BJ (cell line): ENCODE results near the gene NR2F1-AS1. TPM values are rescaled to one million over a fixed set of nuclear protein-coding genes. Genes with fewer than 3 reads are reported as not detected.

Experiments used
- CTCF ChIA-PET: fragments of 350-600 bp; formaldehyde crosslinking; extraction: SDS; loops from one replicate; lab custom pipeline; 2021; ENCODE audit warnings: antibody characterized with exemption, inconsistent platforms; lab: Yijun Ruan, JAX
- POLR2A ChIA-PET: fragments of 300-600 bp; sonication (Branson Sonifier 250); formaldehyde crosslinking; extraction: SDS; loops from one replicate; lab custom pipeline; 2021; ENCODE audit warnings: antibody characterized with exemption; lab: Charles Lee
- DNase-seq: peaks from one replicate; pipeline ENCODE4 v3.0.0-alpha.2; 2011; ENCODE audit warnings: low read depth
- H3K27me3 ChIP-seq: 2 replicates; pipeline ENCODE4 v1.6.0; 2011; ENCODE audit warnings: low read length; ENCODE audit not compliant: control insufficient read depth, insufficient read depth
- H3K36me3 ChIP-seq: 2 replicates; pipeline ENCODE4 v1.5.1; 2011; ENCODE audit warnings: low read length; ENCODE audit not compliant: control insufficient read depth, insufficient read depth
- H3K4me3 ChIP-seq: 2 replicates; pipeline ENCODE4 v1.5.1; 2011; ENCODE audit warnings: low read depth, mild to moderate bottlenecking, control low read depth, low read length
- polyA plus RNA-seq: library from polyadenylated mRNA; depleted of rRNA; stranded (reverse); fragments of >200 nt; gene quantifications from 2 replicates; pipeline ENCODE4 v1.2.3, GENCODE V29; 2011
- TF ChIP-seq, protein P1 (sequence below): IDR thresholded peaks from 2 replicates; pipeline ENCODE4 v1.5.1; 2011; ENCODE audit warnings: low read depth, mild to moderate bottlenecking, control low read depth, inconsistent platforms, low read length, moderate library complexity; ENCODE audit not compliant: insufficient read depth

The NR2F1-AS1 gene
- polyA plus RNA-seq, 1 experiment = 13.7 TPM

DNA sequence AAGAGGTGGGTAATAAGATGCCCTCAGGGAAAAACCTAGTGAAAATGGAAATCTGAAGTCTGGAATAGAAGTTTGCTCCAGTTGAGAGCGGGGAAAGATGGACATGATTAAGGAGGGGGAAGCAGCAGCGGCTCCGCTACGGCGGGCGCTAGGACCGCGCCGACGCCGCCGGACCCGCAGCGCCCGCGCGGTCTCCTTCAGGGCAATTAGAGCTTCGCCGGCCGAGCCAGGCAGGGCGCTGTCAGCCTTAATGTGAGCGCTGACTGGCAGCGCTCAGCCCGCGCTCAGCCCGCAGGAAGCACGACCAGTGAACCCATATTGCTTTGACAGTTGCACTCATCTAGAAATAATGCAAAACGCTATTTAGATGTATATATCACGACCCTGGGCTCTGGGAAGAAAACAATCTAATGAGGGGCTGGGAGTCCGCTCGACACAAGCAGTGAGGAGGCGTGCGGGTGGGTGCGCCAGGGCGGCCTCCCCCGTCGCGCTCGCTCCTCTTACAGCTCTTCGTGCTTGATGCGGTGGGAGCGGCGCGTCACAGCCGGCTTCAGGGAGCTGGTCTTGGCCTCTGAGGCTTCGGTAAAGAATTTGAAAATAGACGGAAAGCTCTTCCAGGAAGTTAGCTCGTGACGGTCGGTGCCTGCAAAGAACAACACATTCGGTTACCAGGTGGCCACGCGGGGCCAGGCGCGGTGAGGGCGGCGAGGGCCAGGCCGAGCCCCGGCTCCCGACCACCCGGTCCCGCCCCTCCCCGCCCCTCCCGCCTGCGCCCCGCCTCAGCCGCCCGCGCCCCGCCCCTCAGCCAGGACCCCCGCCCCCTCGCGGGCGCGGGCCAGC, 39.7 kb upstream of the NR2F1-AS1 start:
- Histone ChIP-seq H3K27me3 (no peaks in the 10 kb centered on the region), H3K36me3 (no peaks in the 10 kb centered on the region), H3K4me3 (peak overlapping the region; percentile 67)
- no peak for DNase-seq
- TF ChIP-seq, protein P1, sequence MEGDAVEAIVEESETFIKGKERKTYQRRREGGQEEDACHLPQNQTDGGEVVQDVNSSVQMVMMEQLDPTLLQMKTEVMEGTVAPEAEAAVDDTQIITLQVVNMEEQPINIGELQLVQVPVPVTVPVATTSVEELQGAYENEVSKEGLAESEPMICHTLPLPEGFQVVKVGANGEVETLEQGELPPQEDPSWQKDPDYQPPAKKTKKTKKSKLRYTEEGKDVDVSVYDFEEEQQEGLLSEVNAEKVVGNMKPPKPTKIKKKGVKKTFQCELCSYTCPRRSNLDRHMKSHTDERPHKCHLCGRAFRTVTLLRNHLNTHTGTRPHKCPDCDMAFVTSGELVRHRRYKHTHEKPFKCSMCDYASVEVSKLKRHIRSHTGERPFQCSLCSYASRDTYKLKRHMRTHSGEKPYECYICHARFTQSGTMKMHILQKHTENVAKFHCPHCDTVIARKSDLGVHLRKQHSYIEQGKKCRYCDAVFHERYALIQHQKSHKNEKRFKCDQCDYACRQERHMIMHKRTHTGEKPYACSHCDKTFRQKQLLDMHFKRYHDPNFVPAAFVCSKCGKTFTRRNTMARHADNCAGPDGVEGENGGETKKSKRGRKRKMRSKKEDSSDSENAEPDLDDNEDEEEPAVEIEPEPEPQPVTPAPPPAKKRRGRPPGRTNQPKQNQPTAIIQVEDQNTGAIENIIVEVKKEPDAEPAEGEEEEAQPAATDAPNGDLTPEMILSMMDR = 0 out of 2 replicates have a peak, but pooled peaks have one; percentile 14
- POLR2A ChIA-PET = no interaction called here
- CTCF ChIA-PET = interaction anchor here (0.8 to 1.4 kb wide), 4 partner anchors 10 to 186 kb away, joined by 3 read pairs; no protein-coding TSS in a partner anchor

DNA sequence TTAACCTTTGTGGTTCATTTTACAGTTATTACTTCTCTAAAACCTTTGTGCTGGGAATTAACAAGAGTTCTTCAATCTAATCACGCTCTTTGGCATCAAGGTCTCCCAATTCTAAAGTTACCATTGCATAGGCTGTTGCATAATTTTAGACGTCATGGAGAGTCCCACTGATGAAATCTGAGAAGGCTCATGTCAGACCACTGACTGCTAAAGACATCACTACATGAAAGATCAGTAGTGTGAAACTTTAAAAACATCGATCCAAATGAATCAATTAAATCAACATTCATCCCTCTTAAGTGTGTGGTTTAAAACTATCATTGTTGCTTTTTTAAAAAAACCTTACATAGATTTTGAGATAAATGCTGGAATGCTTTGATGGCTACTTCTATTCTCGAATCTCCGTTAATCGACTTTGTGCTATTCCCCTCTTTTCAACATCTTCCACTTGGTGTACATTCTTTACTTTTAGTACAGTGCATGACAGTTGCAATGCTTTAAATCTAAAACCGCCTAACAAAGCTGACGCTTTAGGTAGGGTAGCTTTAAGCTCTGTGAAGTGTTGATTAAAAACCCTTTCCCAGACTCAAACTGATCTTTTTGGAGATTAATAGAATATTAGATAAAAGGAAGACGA, 35.6 kb upstream of the NR2F1-AS1 start:
- Histone ChIP-seq H3K27me3 (peaks cover 6% of the 10 kb centered on the region), H3K4me3 (no peak overlapping the region), H3K36me3 (no peaks in the 10 kb centered on the region)
- TF ChIP-seq, protein P1 = no peak
- ChIA-PET POLR2A (no interaction called here), CTCF (no interaction called here)
- no peak for DNase-seq

DNA sequence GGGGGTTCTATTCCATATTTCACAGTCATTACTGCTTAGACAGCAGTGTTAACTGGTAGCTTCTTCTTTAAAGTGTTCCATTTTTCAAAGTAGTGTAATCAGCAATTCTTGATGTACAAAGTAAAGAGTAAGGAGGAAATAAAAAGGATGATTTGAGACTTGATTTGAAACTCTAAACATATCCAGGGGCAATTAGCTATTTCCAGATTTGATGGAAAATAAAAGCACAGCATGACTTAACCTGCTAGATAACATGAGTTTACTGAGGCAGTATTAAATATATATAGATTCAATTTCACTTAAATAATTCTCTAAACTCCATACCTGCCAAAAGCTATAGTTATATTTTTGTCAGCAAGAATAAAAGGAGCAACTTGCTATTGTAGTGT, 31.8 kb upstream of the NR2F1-AS1 start:
- ChIA-PET POLR2A (no interaction called here), CTCF (interaction anchor here (0.6 to 1.7 kb wide), 2 partner anchors 188 to 258 kb away, joined by 4 to 6 read pairs; no protein-coding TSS in a partner anchor)
- TF ChIP-seq, protein P1 = no peak
- H3K36me3 ChIP-seq = no peaks in the 10 kb centered on the region
- DNase-seq = no peak
- H3K27me3 ChIP-seq = peaks cover 25% of the 10 kb centered on the region
- H3K4me3 ChIP-seq = no peak overlapping the region

DNA sequence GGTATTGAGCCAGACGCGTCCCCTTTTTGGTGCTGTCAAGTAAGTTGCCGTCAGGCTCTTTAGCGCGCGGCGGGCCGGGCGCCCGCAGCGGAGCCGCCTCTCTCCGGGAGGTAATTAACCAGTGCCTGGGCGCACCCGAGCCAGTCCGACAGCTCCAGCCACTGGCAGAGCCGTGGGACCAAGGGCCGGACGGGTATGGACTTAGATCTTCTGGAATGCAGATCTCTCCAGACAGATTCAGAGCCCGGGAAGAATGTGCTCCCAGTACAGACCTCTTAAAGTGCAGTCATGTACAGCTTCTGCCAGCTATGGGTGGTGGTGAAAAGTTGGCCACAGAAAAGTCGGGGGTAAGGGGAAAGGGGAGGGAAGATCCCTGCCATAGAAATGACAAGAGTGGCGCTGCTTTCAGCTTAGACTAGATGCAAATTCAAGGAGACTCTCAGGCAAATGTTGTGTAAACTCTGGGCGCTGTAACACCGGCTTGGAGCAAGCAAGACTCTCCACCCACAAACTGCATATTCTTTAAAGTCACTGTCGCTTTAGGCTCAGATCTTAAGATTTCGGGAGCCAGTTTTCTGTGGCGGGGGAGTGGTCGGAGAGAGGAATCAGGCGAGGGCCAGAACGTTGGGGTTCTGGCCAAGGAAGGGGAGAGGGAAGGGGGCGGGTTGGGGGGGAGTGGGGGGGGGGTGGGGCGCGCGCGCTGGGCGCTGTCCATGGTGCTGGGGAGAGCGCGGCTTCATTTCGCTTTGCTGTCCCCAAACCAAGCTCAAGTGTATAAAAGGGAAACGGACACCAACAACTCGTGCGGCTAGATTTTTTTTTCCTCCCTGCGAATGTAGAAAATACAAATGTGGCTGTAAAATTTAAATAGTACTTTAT, 31.2 kb upstream of the NR2F1-AS1 start:
- CTCF ChIA-PET = interaction anchor here (0.6 to 1.7 kb wide), 2 partner anchors 189 to 257 kb away, joined by 4 to 6 read pairs; no protein-coding TSS in a partner anchor
- TF ChIP-seq, protein P1 = no peak

More for the DNA sequence above, 31.2 kb upstream of the NR2F1-AS1 start:
- Histone ChIP-seq H3K4me3 (no peak overlapping the region), H3K36me3 (no peaks in the 10 kb centered on the region), H3K27me3 (peaks cover 25% of the 10 kb centered on the region)
- no peak for DNase-seq
- POLR2A ChIA-PET = no interaction called here
